WERI-Rb-1 (cell line): ENCODE results near the gene TSNAX.

Experiments
- DNase-seq: peaks from one replicate; pipeline ENCODE4 v3.0.0-alpha.2; 2020
- H3K27ac ChIP-seq: fragments of 250-450 bp; sonication (Bioruptor Pico); 2 replicates; pipeline ENCODE4 v1.5.1; 2020; ENCODE audit warnings: mild to moderate bottlenecking, moderate library complexity
- H3K27me3 ChIP-seq: fragments of 250-450 bp; sonication (Bioruptor Pico); 2 replicates; pipeline ENCODE4 v1.5.1; 2021; ENCODE audit warnings: mild to moderate bottlenecking, low read depth, moderate library complexity; ENCODE audit not compliant: insufficient read depth, severe bottlenecking
- H3K36me3 ChIP-seq: fragments of 250-450 bp; sonication (Bioruptor Pico); 2 replicates; pipeline ENCODE4 v1.5.1; 2020; ENCODE audit warnings: mild to moderate bottlenecking, moderate library complexity
- H3K4me3 ChIP-seq: 2 replicates; pipeline ENCODE4 v1.5.1; 2011; ENCODE audit warnings: low read depth, mild to moderate bottlenecking, control low read depth, low read length
- H3K9me3 ChIP-seq: fragments of 250-450 bp; sonication (Bioruptor Pico); 2 replicates; pipeline ENCODE4 v1.5.1; 2021; ENCODE audit warnings: mild to moderate bottlenecking, moderate library complexity; ENCODE audit not compliant: severe bottlenecking
- CTCF ChIP-seq: IDR thresholded peaks from 2 replicates; pipeline ENCODE4 v1.5.1; 2011; ENCODE audit warnings: low read depth, mild to moderate bottlenecking, control low read depth, inconsistent platforms, low read length

The TSNAX gene

GRCh38 chr1:231600458-231600976, 72.0 kb downstream of the TSNAX start:
- no peak overlapping the region for H3K4me3 ChIP-seq
- TF ChIP-seq CTCF = no peak
- no peak for DNase-seq
- no peak overlapping the region for H3K27ac ChIP-seq
- no peaks in the 10 kb centered on the region for H3K27me3 ChIP-seq
- H3K9me3 ChIP-seq = no peaks in the 10 kb centered on the region
- no peaks in the 10 kb centered on the region for H3K36me3 ChIP-seq

GRCh38 chr1:231601824-231602672, 73.6 kb downstream of the TSNAX start:
- H3K36me3 ChIP-seq = no peaks in the 10 kb centered on the region
- H3K27ac ChIP-seq = no peak overlapping the region
- no peaks in the 10 kb centered on the region for H3K27me3 ChIP-seq
- H3K9me3 ChIP-seq = no peaks in the 10 kb centered on the region
- no peak overlapping the region for H3K4me3 ChIP-seq
- DNase-seq = no peak
- no peak for TF ChIP-seq CTCF

GRCh38 chr1:231602673-231602984, 74.2 kb downstream of the TSNAX start:
- no peaks in the 10 kb centered on the region for H3K27me3 ChIP-seq
- DNase-seq = no peak
- H3K9me3 ChIP-seq = no peaks in the 10 kb centered on the region
- no peak overlapping the region for H3K27ac ChIP-seq
- no peak for TF ChIP-seq CTCF
- H3K4me3 ChIP-seq = no peak overlapping the region
- no peaks in the 10 kb centered on the region for H3K36me3 ChIP-seq

- peak; percentile 60 for TF ChIP-seq CTCF
- no peaks in the 10 kb centered on the region for H3K9me3 ChIP-seq
- no peaks in the 10 kb centered on the region for H3K27me3 ChIP-seq
- peak overlapping the region; percentile 53 for H3K4me3 ChIP-seq
- peak; percentile 57 for DNase-seq
- H3K27ac ChIP-seq = peak overlapping the region; percentile 19; the same call in 1 of the 2 replicates
- H3K36me3 ChIP-seq = no peaks in the 10 kb centered on the region
These were observed 75.3 kb downstream of the TSNAX start for GRCh38 chr1:231603598-231604275.

- no peak for TF ChIP-seq CTCF
- DNase-seq = no peak
- H3K27ac ChIP-seq = no peak overlapping the region
These were observed 75.8 kb downstream of the TSNAX start for GRCh38 chr1:231604276-231604621.

More at GRCh38 chr1:231604276-231604621, 75.8 kb downstream of the TSNAX start:
- H3K4me3 ChIP-seq = no peak overlapping the region; the same call in 1 of the 2 replicates
- no peaks in the 10 kb centered on the region for H3K9me3 ChIP-seq
- H3K36me3 ChIP-seq = no peaks in the 10 kb centered on the region
- no peaks in the 10 kb centered on the region for H3K27me3 ChIP-seq
